DOHH2 (cell line): ENCODE results near the gene RIPPLY3.
"Not testable (repeated sequence)": the region's sequence is repeated elsewhere in the genome, so short reads cannot be mapped to it uniquely, and the experiment has no call there.

Experiments used
- H3F3A ChIP-seq: fragments of 200-600 bp; sonication (generic), shearing (Covaris generic); 2 replicates; pipeline ENCODE4 v1.6.0; 2016; ENCODE audit warnings: antibody characterized with exemption, mild to moderate bottlenecking; ENCODE audit not compliant: control insufficient read depth, insufficient read depth
- H3K27ac ChIP-seq: fragments of 200-600 bp; sonication (generic); 2 replicates; pipeline ENCODE4 v1.5.1; 2014; ENCODE audit warnings: low read depth, mild to moderate bottlenecking, low read length, moderate library complexity
- H3K27me3 ChIP-seq: fragments of 200-600 bp; sonication (generic); 2 replicates; pipeline ENCODE4 v1.6.1; 2014; ENCODE audit warnings: mild to moderate bottlenecking, low read length, mixed read lengths; ENCODE audit not compliant: control insufficient read depth
- H3K36me3 ChIP-seq: fragments of 200-600 bp; sonication (generic); 2 replicates; pipeline ENCODE4 v1.6.1; 2014; ENCODE audit warnings: mild to moderate bottlenecking, low read length, moderate library complexity, mixed read lengths; ENCODE audit not compliant: control insufficient read depth
- H3K4me1 ChIP-seq: fragments of 200-600 bp; sonication (generic); 2 replicates; pipeline ENCODE4 v1.6.1; 2014; ENCODE audit warnings: mild to moderate bottlenecking, low read length, mixed read lengths; ENCODE audit not compliant: control insufficient read depth
- H3K4me2 ChIP-seq: fragments of 200-600 bp; sonication (generic); 2 replicates; pipeline ENCODE4 v1.6.0; 2014; ENCODE audit warnings: mild to moderate bottlenecking, low read length, moderate library complexity
- H3K4me3 ChIP-seq: fragments of 200-600 bp; sonication (generic); 2 replicates; pipeline ENCODE4 v1.5.1; 2014; ENCODE audit warnings: mild to moderate bottlenecking, low read length, mixed read lengths
- H3K79me2 ChIP-seq: fragments of 200-600 bp; sonication (generic); 2 replicates; pipeline ENCODE4 v1.6.1; 2014; ENCODE audit warnings: mild to moderate bottlenecking, low read length, mixed read lengths; ENCODE audit not compliant: control insufficient read depth
- H3K9me2 ChIP-seq: fragments of 200-600 bp; sonication (generic); replicated peaks from 2 replicates; pipeline ENCODE4 v1.6.1; 2014; ENCODE audit warnings: mild to moderate bottlenecking, low read length, mixed read lengths; ENCODE audit not compliant: control insufficient read depth
- H3K9me3 ChIP-seq: fragments of 200-600 bp; sonication (generic); 2 replicates; pipeline ENCODE4 v1.6.1; 2014; ENCODE audit warnings: antibody characterized with exemption, low read length, mixed read lengths; ENCODE audit not compliant: control insufficient read depth, insufficient read depth
- H4K20me1 ChIP-seq: fragments of 200-600 bp; sonication (generic); 2 replicates; pipeline ENCODE4 v1.6.0; 2014; ENCODE audit warnings: low read depth, mild to moderate bottlenecking, antibody characterized with exemption, low read length, moderate library complexity; ENCODE audit not compliant: control insufficient read depth, insufficient read depth
- CTCF ChIP-seq: fragments of 200-600 bp; sonication (generic); IDR thresholded peaks from one replicate; pipeline ENCODE4 v1.5.1; 2014; ENCODE audit warnings: antibody characterized with exemption, mild to moderate bottlenecking, low read depth, low read length; ENCODE audit not compliant: poor library complexity, severe bottlenecking
- EZH2phosphoT487 ChIP-seq: fragments of 200-600 bp; sonication (generic); IDR thresholded peaks from 2 replicates; pipeline ENCODE4 v1.6.1; 2017; ENCODE audit warnings: borderline replicate concordance, mild to moderate bottlenecking, antibody characterized with exemption, low read length, moderate library complexity, mixed read lengths

RIPPLY3 gene

DNA sequence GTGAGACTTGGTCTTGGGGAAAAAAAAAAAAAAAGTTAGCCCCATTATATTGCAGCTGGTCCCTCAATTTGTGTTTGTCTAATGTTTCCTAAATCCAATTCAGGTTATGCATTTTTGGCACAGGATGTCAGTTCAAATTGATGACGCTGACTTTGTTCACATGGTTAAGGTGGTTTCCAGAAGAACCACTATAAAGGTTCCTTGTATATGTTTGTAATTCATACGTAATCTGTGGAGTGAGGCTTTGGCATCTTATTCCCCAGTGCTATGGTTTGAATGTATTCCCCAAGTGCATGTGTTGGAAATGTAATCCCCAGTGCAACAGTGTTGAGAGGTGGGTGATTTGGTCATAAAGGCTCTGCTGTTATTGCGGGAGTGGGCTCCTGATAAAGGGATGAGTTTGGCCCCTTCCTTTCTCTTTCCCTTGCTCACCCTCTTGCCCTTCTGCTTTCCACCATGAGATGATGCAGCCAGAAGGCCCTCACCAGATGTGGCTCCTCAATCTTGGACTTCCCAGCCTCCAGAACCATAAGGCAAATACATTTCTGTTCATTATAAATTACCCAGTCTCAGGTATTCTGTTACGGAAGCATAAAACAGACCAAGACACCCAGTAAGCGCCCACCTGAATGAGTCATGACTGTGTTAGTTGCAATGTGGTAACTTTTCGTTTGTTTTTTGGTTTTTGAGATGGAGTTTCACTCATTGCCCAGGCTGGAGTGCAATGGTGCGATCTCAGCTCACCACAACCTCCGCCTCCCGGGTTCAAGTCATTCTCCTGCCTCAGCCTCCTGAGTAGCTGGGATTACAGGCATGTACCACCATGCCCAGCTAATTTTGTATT is 20.5 kb upstream of the RIPPLY3 start:
- Histone ChIP-seq H3K9me2 (no peaks in the 10 kb centered on the region), H3K36me3 (no peaks in the 10 kb centered on the region), H3K4me2 (no peak overlapping the region), H3K79me2 (no peaks in the 10 kb centered on the region), H4K20me1 (no peaks in the 10 kb centered on the region), H3K9me3 (no peaks in the 10 kb centered on the region), H3K4me1 (peaks cover 10% of the 10 kb centered on the region), H3K27ac (no peak overlapping the region), H3F3A (peaks cover 5% of the 10 kb centered on the region; the same call in 1 of the 2 replicates), H3K4me3 (no peak overlapping the region), H3K27me3 (peaks cover under 1% of the 10 kb centered on the region; the same call in 1 of the 2 replicates)
- TF ChIP-seq EZH2phosphoT487: no peak
- TF ChIP-seq CTCF: no peak

GRCh38 chr21:36987845-36988244 is 18.7 kb upstream of the RIPPLY3 start:
- H3K9me2 ChIP-seq: no peaks in the 10 kb centered on the region
- H3K79me2 ChIP-seq: no peaks in the 10 kb centered on the region
- no peaks in the 10 kb centered on the region for H3K9me3 ChIP-seq
- no peaks in the 10 kb centered on the region for H3K27me3 ChIP-seq
- peaks cover 5% of the 10 kb centered on the region; the same call in 1 of the 2 replicates for H3F3A ChIP-seq
- no peaks in the 10 kb centered on the region for H3K36me3 ChIP-seq
- TF ChIP-seq CTCF (no peak), EZH2phosphoT487 (no peak)
- H3K4me1 ChIP-seq: peaks cover 9% of the 10 kb centered on the region
- no peak overlapping the region for H3K4me3 ChIP-seq
- H4K20me1 ChIP-seq: no peaks in the 10 kb centered on the region
- H3K4me2 ChIP-seq: no peak overlapping the region
- no peak overlapping the region for H3K27ac ChIP-seq

DNA sequence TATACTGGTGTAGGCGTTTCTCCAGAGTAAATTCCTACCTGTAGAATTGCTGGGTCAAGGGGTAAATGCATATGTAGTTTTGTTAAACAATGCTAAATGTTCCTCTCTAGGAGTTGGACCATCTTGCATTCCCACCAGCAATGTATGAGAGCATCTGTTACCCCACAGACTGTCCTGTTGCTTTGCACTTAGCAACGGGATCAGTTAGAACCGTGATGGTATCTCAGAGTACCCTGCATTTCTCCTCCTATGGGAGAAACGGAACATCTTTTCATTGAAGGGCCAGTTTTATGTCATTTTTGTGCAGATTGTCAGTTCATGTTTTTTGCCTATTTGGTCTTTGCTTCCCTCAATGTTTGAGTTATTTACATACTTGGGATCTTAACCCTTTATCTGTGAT is 18.0 kb upstream of the RIPPLY3 start:
- H3K9me3 ChIP-seq: no peaks in the 10 kb centered on the region
- no peaks in the 10 kb centered on the region for H3K27me3 ChIP-seq
- no peaks in the 10 kb centered on the region for H4K20me1 ChIP-seq
- TF ChIP-seq EZH2phosphoT487 (no peak), CTCF (no peak)
- H3K79me2 ChIP-seq: no peaks in the 10 kb centered on the region
- no peak overlapping the region for H3K4me3 ChIP-seq
- no peaks in the 10 kb centered on the region for H3K36me3 ChIP-seq
- H3K4me2 ChIP-seq: no peak overlapping the region
- no peak overlapping the region for H3K27ac ChIP-seq
- peaks cover 5% of the 10 kb centered on the region; the same call in 1 of the 2 replicates for H3F3A ChIP-seq
- H3K4me1 ChIP-seq: peaks cover 9% of the 10 kb centered on the region
- H3K9me2 ChIP-seq: no peaks in the 10 kb centered on the region

- H3K36me3 ChIP-seq, H3K9me2 ChIP-seq, H3K27me3 ChIP-seq, H3K4me1 ChIP-seq, H3K9me3 ChIP-seq, H3F3A ChIP-seq, H3K79me2 ChIP-seq, H4K20me1 ChIP-seq: not testable (repeated sequence)
- H3K4me2 ChIP-seq: peak overlapping the region; percentile 67
- H3K4me3 ChIP-seq: peak overlapping the region; percentile 78
- peak overlapping the region; percentile 36; the same call in 1 of the 2 replicates for H3K27ac ChIP-seq
Observed at GRCh38 chr21:36989199-36989698, 17.3 kb upstream of the RIPPLY3 start.
